Body of pancreas (tissue), 4 donors: ENCODE measurements around the gene PKNOX2. TPM values are rescaled to one million over a fixed set of nuclear protein-coding genes. Genes with fewer than 3 reads are reported as not detected.

Experiments used
- ATAC-seq: fragments of 150-250 bp; one replicate; pipeline ENCODE4 v1.9.1; 2016
- DNase-seq, 4 donors: peaks; one replicate each; pipeline ENCODE4 v3.0.0-alpha.2; 2019
- H3K27ac ChIP-seq, 4 donors: fragments of 200-600 bp; sonication (generic); 1 replicate in 3 of 4; 2 replicates in 1 of 4; pipeline versions ENCODE4 v1.5.1 to v1.6.1; 2016 to 2019; ENCODE audit warnings: mild to moderate bottlenecking in 1 of 4, mixed read lengths in 1 of 4, moderate library complexity in 1 of 4
- H3K27me3 ChIP-seq, 2 donors: fragments of 200-600 bp; sonication (generic); one replicate each; pipeline ENCODE4 v1.6.0; 2016; ENCODE audit warnings: mild to moderate bottlenecking in 1 of 2
- H3K36me3 ChIP-seq, 2 donors: fragments of 200-600 bp; sonication (generic); replicated peaks in 1 of 2; 2 replicates each; pipeline ENCODE4 v1.5.1; 2016; ENCODE audit warnings: low read depth in 2 of 2; ENCODE audit not compliant: insufficient read depth in 1 of 2
- H3K4me1 ChIP-seq: fragments of 200-600 bp; sonication (generic); one replicate; pipeline ENCODE4 v1.6.0; 2016
- H3K4me3 ChIP-seq, 2 donors: fragments of 200-600 bp; sonication (generic); 1 replicate in 1 of 2; 2 replicates in 1 of 2; pipeline ENCODE4 v1.5.1; 2016 to 2019
- H3K9me3 ChIP-seq, 3 donors: fragments of 200-600 bp; sonication (generic); 1 replicate in 2 of 3; 2 replicates in 1 of 3; pipeline ENCODE4 v1.5.1; 2016
- POLR2A ChIP-seq, 3 donors: fragments of 450-650 bp; IDR thresholded peaks; one replicate each; pipeline ENCODE4 v1.6.1; 2016; ENCODE audit warnings: antibody characterized with exemption in 3 of 3, mild to moderate bottlenecking in 2 of 3
- WGBS, 2 donors: methylation state at CpG; one replicate each; pipeline ENCODE4 v1.1.5; 2017; 5-methylcytosine and 5-hydroxymethylcytosine counted together
- intact Hi-C: fragments of 100-400 bp; cut with DNase I; formaldehyde crosslinking; loops from one replicate; pipeline ENCODE4 v1.15.1; 2023
- total RNA-seq, 2 donors: library from RNA; depleted of rRNA; stranded (reverse); fragments of >200 nt; gene quantifications; one replicate each; pipeline ENCODE4 v1.1.0, GENCODE V29; 2016
- TF ChIP-seq, protein P1 (sequence below), 7 experiments: fragments of 450-650 bp in 4 of 7; fragments of 200-600 bp in 3 of 7; sonication (generic) in 3 of 7; IDR thresholded peaks; one replicate each; pipeline ENCODE4 v1.5.1; 2016 to 2019; ENCODE audit warnings: antibody characterized with exemption in 7 of 7

The PKNOX2 gene
- total RNA-seq, 2 donors from 2014 or later, result 4.2 to 4.9 TPM

GRCh38 chr11:125124618-125124992 is 39.9 kb upstream of the PKNOX2 start:
- intact Hi-C loops, result no loop called here
- no peaks in the 10 kb centered on the region for H3K9me3 ChIP-seq
- 78 to 91% methylated on average over 4 of the region's 4 CpGs for WGBS, 2 donors
- H3K27ac ChIP-seq, result no peak overlapping the region
- no peak overlapping the region for H3K4me3 ChIP-seq
- H3K36me3 ChIP-seq, result no peaks in the 10 kb centered on the region
- ATAC-seq (no peak), DNase-seq (no peak)
- no peak for TF ChIP-seq POLR2A (IDR thresholded peaks at IDR 0.05)
- TF ChIP-seq, protein P1, sequence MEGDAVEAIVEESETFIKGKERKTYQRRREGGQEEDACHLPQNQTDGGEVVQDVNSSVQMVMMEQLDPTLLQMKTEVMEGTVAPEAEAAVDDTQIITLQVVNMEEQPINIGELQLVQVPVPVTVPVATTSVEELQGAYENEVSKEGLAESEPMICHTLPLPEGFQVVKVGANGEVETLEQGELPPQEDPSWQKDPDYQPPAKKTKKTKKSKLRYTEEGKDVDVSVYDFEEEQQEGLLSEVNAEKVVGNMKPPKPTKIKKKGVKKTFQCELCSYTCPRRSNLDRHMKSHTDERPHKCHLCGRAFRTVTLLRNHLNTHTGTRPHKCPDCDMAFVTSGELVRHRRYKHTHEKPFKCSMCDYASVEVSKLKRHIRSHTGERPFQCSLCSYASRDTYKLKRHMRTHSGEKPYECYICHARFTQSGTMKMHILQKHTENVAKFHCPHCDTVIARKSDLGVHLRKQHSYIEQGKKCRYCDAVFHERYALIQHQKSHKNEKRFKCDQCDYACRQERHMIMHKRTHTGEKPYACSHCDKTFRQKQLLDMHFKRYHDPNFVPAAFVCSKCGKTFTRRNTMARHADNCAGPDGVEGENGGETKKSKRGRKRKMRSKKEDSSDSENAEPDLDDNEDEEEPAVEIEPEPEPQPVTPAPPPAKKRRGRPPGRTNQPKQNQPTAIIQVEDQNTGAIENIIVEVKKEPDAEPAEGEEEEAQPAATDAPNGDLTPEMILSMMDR (IDR thresholded peaks at IDR 0.05), result no peak
- no peaks in the 10 kb centered on the region for H3K27me3 ChIP-seq
- H3K4me1 ChIP-seq, result peaks cover 9% of the 10 kb centered on the region

- H3K36me3 ChIP-seq, result no peaks in the 10 kb centered on the region
- no peak overlapping the region for H3K4me3 ChIP-seq
- intact Hi-C loops, result no loop called here
- H3K27me3 ChIP-seq, result no peaks in the 10 kb centered on the region
- no peak overlapping the region for H3K27ac ChIP-seq
- ATAC-seq (no peak), DNase-seq (no peak)
- H3K4me1 ChIP-seq, result peaks cover 6% of the 10 kb centered on the region
- H3K9me3 ChIP-seq, result no peaks in the 10 kb centered on the region
- 69 to 74% methylated on average over 4 of the region's 4 CpGs for WGBS, 2 donors
- TF ChIP-seq, protein P1 (IDR thresholded peaks at IDR 0.05), result no peak
- no peak for TF ChIP-seq POLR2A (IDR thresholded peaks at IDR 0.05)
Measured at GRCh38 chr11:125128450-125128849, 36.1 kb upstream of the PKNOX2 start.

GRCh38 chr11:125129316-125129993 is 35.1 kb upstream of the PKNOX2 start:
- no peak for ATAC-seq
- WGBS, 2 donors, result 56 to 65% methylated on average over 22 of the region's 22 CpGs
- H3K36me3 ChIP-seq, result no peaks in the 10 kb centered on the region
- intact Hi-C loops, result no loop called here
- no peak overlapping the region for H3K27ac ChIP-seq
- no peak overlapping the region for H3K4me3 ChIP-seq
- DNase-seq, result no peak
- no peaks in the 10 kb centered on the region for H3K4me1 ChIP-seq
- no peaks in the 10 kb centered on the region for H3K9me3 ChIP-seq
- TF ChIP-seq, protein P1 (IDR thresholded peaks at IDR 0.05), result no peak
- TF ChIP-seq POLR2A (IDR thresholded peaks at IDR 0.05), result no peak
- H3K27me3 ChIP-seq, result no peaks in the 10 kb centered on the region

DNA sequence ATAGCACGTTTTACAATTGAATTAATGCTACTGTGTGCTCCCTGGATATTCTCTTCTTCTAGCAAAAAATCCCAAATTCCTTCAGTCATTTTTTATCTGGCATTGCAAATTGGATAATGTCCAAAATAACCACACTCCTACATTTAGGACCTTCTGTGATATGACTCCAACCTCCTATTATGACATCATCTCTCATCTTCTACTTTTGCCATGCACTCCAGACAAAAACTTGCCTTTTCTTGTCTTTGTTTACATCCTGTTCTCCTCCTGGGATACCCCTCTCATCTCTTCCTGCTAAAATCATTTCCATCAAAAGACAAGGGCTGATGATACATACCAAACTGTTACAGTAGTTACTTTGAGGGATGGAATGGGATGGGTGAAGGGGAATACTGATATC is 32.5 kb upstream of the PKNOX2 start:
- 38 to 51% methylated on average over 1 of the region's 1 CpG for WGBS, 2 donors
- Histone ChIP-seq H3K9me3 (no peaks in the 10 kb centered on the region), H3K4me3 (no peak overlapping the region), H3K4me1 (no peaks in the 10 kb centered on the region), H3K27ac (no peak overlapping the region), H3K36me3 (no peaks in the 10 kb centered on the region), H3K27me3 (no peaks in the 10 kb centered on the region)
- ATAC-seq (no peak), DNase-seq (no peak)
- TF ChIP-seq, protein P1 (IDR thresholded peaks at IDR 0.05), result no peak
- TF ChIP-seq POLR2A (IDR thresholded peaks at IDR 0.05), result no peak
- intact Hi-C loops, result no loop called here

- Histone ChIP-seq H3K27ac (no peak overlapping the region), H3K36me3 (no peaks in the 10 kb centered on the region), H3K9me3 (no peaks in the 10 kb centered on the region), H3K4me3 (no peak overlapping the region), H3K4me1 (no peaks in the 10 kb centered on the region), H3K27me3 (no peaks in the 10 kb centered on the region)
- DNase-seq (no peak), ATAC-seq (no peak)
- TF ChIP-seq, protein P1 (IDR thresholded peaks at IDR 0.05), result no peak
- TF ChIP-seq POLR2A (IDR thresholded peaks at IDR 0.05), result no peak
- WGBS, 2 donors, result 69 to 70% methylated on average over 7 of the region's 7 CpGs
- intact Hi-C loops, result no loop called here
Measured at GRCh38 chr11:125132596-125132995, 32.0 kb upstream of the PKNOX2 start.
